PC-9 (cell line): ENCODE measurements around the gene PLA2G3. TPM values are rescaled to one million over a fixed set of nuclear protein-coding genes. Genes with fewer than 3 reads are reported as not detected.

Experiments used
- BruUV-seq: library from RNA; stranded (reverse); fragments of 400-500 nt; replicated peaks from 2 replicates; lab custom pipeline; 2021; lab: Mats Ljungman, UMichigan
- CTCF ChIA-PET: fragments of 300-600 bp; sonication (Branson Sonifier 250); formaldehyde crosslinking; loops from one replicate; lab custom pipeline; 2022; ENCODE audit warnings: antibody characterized with exemption; lab: Charles Lee
- POLR2A ChIA-PET: fragments of 300-600 bp; sonication (Branson Sonifier 250); formaldehyde crosslinking; loops from one replicate; lab custom pipeline; 2022; ENCODE audit warnings: antibody characterized with exemption; ENCODE audit not compliant: unreplicated experiment; lab: Charles Lee
- DNase-seq, 2 experiments: peaks; one replicate each; pipeline versions ENCODE4 v3.0.0 to v3.0.0-alpha.2; 2015 to 2022; ENCODE audit warnings: mixed read lengths in 1 of 2
- H2AFZ ChIP-seq: fragments of 200-600 bp; sonication (generic); 2 replicates; pipeline ENCODE4 v1.8.1; 2017; ENCODE audit warnings: antibody characterized with exemption
- H3F3A ChIP-seq: fragments of 200-600 bp; sonication (generic); 2 replicates; pipeline ENCODE4 v1.8.1; 2017; ENCODE audit warnings: antibody characterized with exemption, mild to moderate bottlenecking, low read depth; ENCODE audit not compliant: insufficient read depth
- H3K27ac ChIP-seq: fragments of 200-600 bp; sonication (generic); 2 replicates; pipeline ENCODE4 v1.6.1; 2016; ENCODE audit warnings: mixed run types
- H3K27me3 ChIP-seq: fragments of 200-600 bp; sonication (generic); 2 replicates; pipeline ENCODE4 v1.6.1; 2016; ENCODE audit warnings: low read depth, mixed run types; ENCODE audit not compliant: insufficient read depth
- H3K36me3 ChIP-seq: fragments of 200-600 bp; sonication (generic); 2 replicates; pipeline ENCODE4 v1.6.1; 2016; ENCODE audit warnings: low read depth, mixed run types
- H3K4me1 ChIP-seq: fragments of 200-600 bp; sonication (generic); replicated peaks from 2 replicates; pipeline ENCODE4 v1.6.1; 2016; ENCODE audit warnings: mixed run types; ENCODE audit not compliant: insufficient read depth
- H3K4me2 ChIP-seq: fragments of 200-600 bp; sonication (generic); 2 replicates; pipeline ENCODE4 v1.6.1; 2017; ENCODE audit warnings: mixed run types
- H3K4me3 ChIP-seq: fragments of 200-600 bp; sonication (generic); 2 replicates; pipeline ENCODE4 v1.6.1; 2016; ENCODE audit warnings: mixed run types
- H3K79me2 ChIP-seq: fragments of 200-600 bp; sonication (generic); 2 replicates; pipeline ENCODE4 v1.6.1; 2017; ENCODE audit warnings: low read depth, mixed run types
- H3K9me2 ChIP-seq: fragments of 200-600 bp; sonication (generic); 2 replicates; pipeline ENCODE4 v1.8.1; 2017; ENCODE audit warnings: mild to moderate bottlenecking; ENCODE audit not compliant: insufficient read depth
- H3K9me3 ChIP-seq: fragments of 200-600 bp; sonication (generic); 2 replicates; pipeline ENCODE4 v1.8.1; 2016; ENCODE audit warnings: low read depth; ENCODE audit not compliant: insufficient read depth
- H4K20me1 ChIP-seq: fragments of 200-600 bp; sonication (generic); 2 replicates; pipeline ENCODE4 v1.8.1; 2017; ENCODE audit not compliant: insufficient read depth
- EZH2 ChIP-seq: fragments of 200-600 bp; sonication (generic); IDR thresholded peaks from 2 replicates; pipeline ENCODE4 v1.8.0; 2017; ENCODE audit warnings: antibody characterized with exemption, low read depth
- intact Hi-C: fragments of 100-400 bp; cut with micrococcal nuclease; formaldehyde crosslinking; loops from one replicate; pipeline ENCODE4 v1.10.0; 2022; ENCODE audit not compliant: unreplicated experiment
- total RNA-seq: library from RNA; stranded (reverse); gene quantifications from 2 replicates; pipeline ENCODE4 v1.2.3, GENCODE V29; 2021
- TF ChIP-seq, protein P1 (sequence below): fragments of 200-600 bp; sonication (generic); conservative IDR thresholded peaks from 2 replicates; pipeline ENCODE4 v1.6.1; 2017; ENCODE audit warnings: mixed run types, antibody characterized with exemption, mild to moderate bottlenecking, moderate library complexity

The PLA2G3 gene
- total RNA-seq, 1 experiment from 2014 or later, result not detected

DNA sequence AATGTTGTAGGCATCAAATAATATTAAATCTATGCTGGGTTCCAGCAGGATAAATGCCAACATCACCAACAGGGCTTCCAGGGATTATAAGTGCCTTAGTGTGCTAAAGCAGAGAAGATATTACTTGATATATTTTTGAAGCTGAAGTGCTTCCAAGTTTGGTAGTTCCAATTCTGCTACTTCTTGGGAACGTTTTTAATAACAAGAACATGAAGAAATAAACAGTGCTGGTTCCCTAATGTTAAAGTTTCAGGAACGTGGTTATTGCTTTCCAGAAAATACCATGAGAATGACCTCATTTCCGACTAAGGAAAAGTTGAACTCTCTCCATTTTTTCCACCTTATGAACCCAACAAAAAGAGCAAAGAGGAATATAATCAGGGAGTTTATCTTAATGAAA, 15.1 kb upstream of the PLA2G3 start:
- H2AFZ ChIP-seq, result no peak overlapping the region

DNA sequence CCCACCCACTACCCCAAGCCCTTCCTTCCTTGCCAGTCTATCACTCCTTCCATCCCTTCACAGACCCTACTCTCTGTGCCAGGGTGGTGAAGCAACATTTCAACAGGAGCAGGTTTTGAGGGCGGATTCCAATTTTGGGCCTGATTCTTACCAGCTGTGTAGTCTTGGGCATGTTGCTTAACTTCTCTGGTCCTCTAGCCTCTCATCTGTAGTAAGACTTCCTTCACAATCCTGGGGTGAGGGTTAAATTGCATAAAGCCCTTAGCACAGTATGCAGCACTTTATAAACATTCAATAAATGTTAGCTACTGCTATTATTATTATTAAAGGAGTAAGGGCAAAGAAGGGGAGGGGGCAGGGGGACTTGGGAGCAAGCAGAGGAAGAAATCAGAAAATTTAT, 14.7 kb upstream of the PLA2G3 start:
- Histone ChIP-seq H3K79me2 (no peaks in the 10 kb centered on the region), H3K27me3 (no peaks in the 10 kb centered on the region), H3K27ac (no peak overlapping the region), H2AFZ (no peak overlapping the region), H3K4me2 (no peak overlapping the region), H3K4me1 (peaks cover 9% of the 10 kb centered on the region; the same call in 1 of the 2 replicates), H4K20me1 (no peaks in the 10 kb centered on the region), H3F3A (peaks cover 7% of the 10 kb centered on the region; the same call in 1 of the 2 replicates), H3K9me3 (no peaks in the 10 kb centered on the region), H3K4me3 (no peak overlapping the region), H3K36me3 (no peaks in the 10 kb centered on the region), H3K9me2 (no peaks in the 10 kb centered on the region)
- ChIA-PET POLR2A (no interaction called here), CTCF (interaction anchor here (0.5 kb wide), 1 partner anchor 511 kb away, joined by 3 read pairs; no protein-coding TSS in a partner anchor)
- intact Hi-C loops, result no loop called here
- TF ChIP-seq, protein P1, sequence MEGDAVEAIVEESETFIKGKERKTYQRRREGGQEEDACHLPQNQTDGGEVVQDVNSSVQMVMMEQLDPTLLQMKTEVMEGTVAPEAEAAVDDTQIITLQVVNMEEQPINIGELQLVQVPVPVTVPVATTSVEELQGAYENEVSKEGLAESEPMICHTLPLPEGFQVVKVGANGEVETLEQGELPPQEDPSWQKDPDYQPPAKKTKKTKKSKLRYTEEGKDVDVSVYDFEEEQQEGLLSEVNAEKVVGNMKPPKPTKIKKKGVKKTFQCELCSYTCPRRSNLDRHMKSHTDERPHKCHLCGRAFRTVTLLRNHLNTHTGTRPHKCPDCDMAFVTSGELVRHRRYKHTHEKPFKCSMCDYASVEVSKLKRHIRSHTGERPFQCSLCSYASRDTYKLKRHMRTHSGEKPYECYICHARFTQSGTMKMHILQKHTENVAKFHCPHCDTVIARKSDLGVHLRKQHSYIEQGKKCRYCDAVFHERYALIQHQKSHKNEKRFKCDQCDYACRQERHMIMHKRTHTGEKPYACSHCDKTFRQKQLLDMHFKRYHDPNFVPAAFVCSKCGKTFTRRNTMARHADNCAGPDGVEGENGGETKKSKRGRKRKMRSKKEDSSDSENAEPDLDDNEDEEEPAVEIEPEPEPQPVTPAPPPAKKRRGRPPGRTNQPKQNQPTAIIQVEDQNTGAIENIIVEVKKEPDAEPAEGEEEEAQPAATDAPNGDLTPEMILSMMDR, result no peak
- no peak for TF ChIP-seq EZH2
- BruUV-seq, result no TSS peak
- DNase-seq, result no peak

More for the DNA sequence above, 15.1 kb upstream of the PLA2G3 start:
- DNase-seq, result no peak
- no peak overlapping the region for H3K4me2 ChIP-seq
- no peak overlapping the region for H3K27ac ChIP-seq
- H3K9me3 ChIP-seq, result no peaks in the 10 kb centered on the region
- peaks cover 7% of the 10 kb centered on the region; the same call in 1 of the 2 replicates for H3F3A ChIP-seq
- intact Hi-C loops, result no loop called here
- TF ChIP-seq EZH2, result no peak
- TF ChIP-seq, protein P1, result no peak
- no peak overlapping the region for H3K4me3 ChIP-seq
- BruUV-seq, result no TSS peak
- no peaks in the 10 kb centered on the region for H3K27me3 ChIP-seq
- no peaks in the 10 kb centered on the region for H3K9me2 ChIP-seq
- CTCF ChIA-PET, result interaction anchor here (0.5 to 2.0 kb wide), 2 partner anchors 48 to 511 kb away, joined by 3 to 5 read pairs; partner anchors contain the start of gene SELENOM
- POLR2A ChIA-PET, result interaction anchor here (0.7 kb wide), 1 partner anchor 70 kb away, joined by 4 read pairs; no protein-coding TSS in a partner anchor
- H3K79me2 ChIP-seq, result peaks cover 3% of the 10 kb centered on the region
- no peaks in the 10 kb centered on the region for H3K36me3 ChIP-seq
- H3K4me1 ChIP-seq, result peaks cover 9% of the 10 kb centered on the region; the same call in 1 of the 2 replicates
- no peaks in the 10 kb centered on the region for H4K20me1 ChIP-seq

DNA sequence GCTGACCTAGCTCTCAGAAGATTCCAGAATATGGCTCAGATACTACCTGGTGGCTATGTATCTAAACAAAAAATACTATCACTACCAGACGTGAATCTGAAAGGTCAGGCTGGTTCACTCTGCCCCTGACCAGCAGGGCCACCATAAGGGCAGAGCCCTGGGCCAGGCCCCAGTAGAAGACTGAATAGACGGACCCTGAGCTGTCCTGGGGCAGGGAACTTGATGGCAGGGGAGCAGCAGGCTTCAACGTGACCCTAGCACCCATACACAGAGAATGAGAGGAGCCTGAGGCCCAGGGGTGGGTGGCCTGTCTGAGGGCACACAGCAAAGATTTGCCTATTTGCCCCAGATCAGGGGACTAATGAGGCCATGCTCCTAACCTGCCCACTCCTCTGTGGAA, 13.0 kb upstream of the PLA2G3 start:
- Histone ChIP-seq H3K36me3 (no peaks in the 10 kb centered on the region), H3K9me2 (no peaks in the 10 kb centered on the region), H3K27ac (no peak overlapping the region), H3K4me2 (no peak overlapping the region), H3F3A (no peaks in the 10 kb centered on the region), H3K79me2 (no peaks in the 10 kb centered on the region), H3K4me1 (0 out of 2 replicates have a peak, but pooled peaks cover 5% of the 10 kb centered on the region), H2AFZ (no peak overlapping the region), H4K20me1 (no peaks in the 10 kb centered on the region), H3K9me3 (no peaks in the 10 kb centered on the region), H3K4me3 (no peak overlapping the region), H3K27me3 (no peaks in the 10 kb centered on the region)
- ChIA-PET POLR2A (interaction anchor here (0.5 to 0.6 kb wide), 2 partner anchors 204 to 451 kb away, joined by 4 to 12 read pairs; no protein-coding TSS in a partner anchor), CTCF (interaction anchor here (0.7 kb wide), 1 partner anchor 45 kb away, joined by 7 read pairs; no protein-coding TSS in a partner anchor)
- no TSS peak for BruUV-seq
- intact Hi-C loops, result no loop called here
- no peak for DNase-seq
- TF ChIP-seq, protein P1, result no peak
- no peak for TF ChIP-seq EZH2
